HG02840 (cell line): Measurements from ENCODE around the gene ZMYM2.

Experiments used
- ATAC-seq: cut with Tn5 transposase; IDR thresholded peaks from one replicate; pipeline ENCODE4 v1.9.1; 2021; ENCODE audit warnings: mild to moderate bottlenecking, moderate library complexity, moderate number of reproducible peaks; ENCODE audit not compliant: unreplicated experiment, low FRiP score

ZMYM2 gene

GRCh38 chr13:20101467-20102316, 143.2 kb downstream of the ZMYM2 start:
- ATAC-seq = no peak

GRCh38 chr13:20102525-20103180, 144.1 kb downstream of the ZMYM2 start:
- ATAC-seq = no peak

- no peak for ATAC-seq
Measured at GRCh38 chr13:20105161-20105689, 146.7 kb downstream of the ZMYM2 start.

- no peak for ATAC-seq
Measured at GRCh38 chr13:20106742-20107141, 148.2 kb downstream of the ZMYM2 start.

GRCh38 chr13:20109037-20109436, 150.5 kb downstream of the ZMYM2 start:
- ATAC-seq = no peak

GRCh38 chr13:20114066-20114610, 155.6 kb downstream of the ZMYM2 start:
- no peak for ATAC-seq

- ATAC-seq = no peak
Measured at GRCh38 chr13:20116213-20116612, 157.7 kb downstream of the ZMYM2 start.

GRCh38 chr13:20118268-20119140, 160.0 kb downstream of the ZMYM2 start:
- no peak for ATAC-seq

- ATAC-seq = no peak
Measured at GRCh38 chr13:20119960-20120359, 161.4 kb downstream of the ZMYM2 start.

GRCh38 chr13:20121159-20121525, 162.6 kb downstream of the ZMYM2 start:
- no peak for ATAC-seq

- no peak for ATAC-seq
Measured at GRCh38 chr13:20124303-20124702, 165.8 kb downstream of the ZMYM2 start.

GRCh38 chr13:20125129-20125782, 166.7 kb downstream of the ZMYM2 start:
- no peak for ATAC-seq

GRCh38 chr13:20125783-20126165, 167.2 kb downstream of the ZMYM2 start:
- no peak for ATAC-seq

GRCh38 chr13:20126541-20127261, 168.2 kb downstream of the ZMYM2 start:
- ATAC-seq = no peak

GRCh38 chr13:20127262-20127561, 168.7 kb downstream of the ZMYM2 start:
- no peak for ATAC-seq

GRCh38 chr13:20127562-20128458, 169.3 kb downstream of the ZMYM2 start:
- no peak for ATAC-seq

GRCh38 chr13:20128459-20128931, 170.0 kb downstream of the ZMYM2 start:
- ATAC-seq = no peak

GRCh38 chr13:20129076-20129475, 170.5 kb downstream of the ZMYM2 start:
- no peak for ATAC-seq
